CD14-positive monocyte (primary cell): ENCODE measurements around the gene ADCY7. TPM values are rescaled to one million over a fixed set of nuclear protein-coding genes. Genes with fewer than 3 reads are reported as not detected.
A peak's percentile ranks its signal among the peaks of the same experiment; 100 is the strongest.

ENCODE experiments used
- DNase-seq, 3 donors: peaks; one replicate each; pipeline ENCODE4 v3.0.0-alpha.2; 2011 to 2022
- H2AFZ ChIP-seq: 2 replicates; pipeline ENCODE4 v1.6.0; 2012; ENCODE audit warnings: mild to moderate bottlenecking, low read depth, low read length, inconsistent platforms; ENCODE audit not compliant: insufficient read depth, poor library complexity, severe bottlenecking
- H3K27ac ChIP-seq, 2 donors: 1 replicate in 1 of 2; 2 replicates in 1 of 2; pipeline ENCODE4 v1.5.1; 2012 to 2013; ENCODE audit warnings: low read length in 2 of 2, control low read depth in 1 of 2, inconsistent platforms in 1 of 2, low read depth in 1 of 2, mild to moderate bottlenecking in 1 of 2
- H3K27me3 ChIP-seq, 2 donors: one replicate each; pipeline versions ENCODE4 v1.6.0 to v1.6.1; 2011 to 2013; ENCODE audit warnings: low read length in 2 of 2; ENCODE audit not compliant: control insufficient read depth in 2 of 2, insufficient read depth in 2 of 2
- H3K36me3 ChIP-seq, 2 donors: replicated peaks in 1 of 2; 1 replicate in 1 of 2; 2 replicates in 1 of 2; pipeline versions ENCODE4 v1.5.1 to v1.6.1; 2012 to 2013; ENCODE audit warnings: low read length in 2 of 2, control low read depth in 1 of 2, inconsistent platforms in 1 of 2, mild to moderate bottlenecking in 1 of 2; ENCODE audit not compliant: insufficient read depth in 2 of 2, control insufficient read depth in 1 of 2
- H3K4me1 ChIP-seq, 2 donors: 1 replicate in 1 of 2; 2 replicates in 1 of 2; pipeline versions ENCODE4 v1.5.1 to v1.6.1; 2012 to 2013; ENCODE audit warnings: low read length in 2 of 2, control low read depth in 1 of 2, inconsistent platforms in 1 of 2, mild to moderate bottlenecking in 1 of 2, moderate library complexity in 1 of 2; ENCODE audit not compliant: insufficient read depth in 2 of 2, control insufficient read depth in 1 of 2
- H3K4me2 ChIP-seq: replicated peaks from 2 replicates; pipeline ENCODE3; 2012; ENCODE audit warnings: low read length, moderate library complexity, mild to moderate bottlenecking; ENCODE audit not compliant: poor library complexity, severe bottlenecking; ENCODE audit errors: extremely low read depth
- H3K4me3 ChIP-seq, 3 experiments: fragments of 200-600 bp in 1 of 3; sonication (generic) in 1 of 3; replicated peaks in 1 of 3; 1 replicate in 2 of 3; 2 replicates in 1 of 3; pipeline ENCODE4 v1.5.1; 2011 to 2013; ENCODE audit warnings: low read length in 3 of 3, mild to moderate bottlenecking in 3 of 3, control low read depth in 2 of 3, low read depth in 2 of 3, inconsistent platforms in 1 of 3, moderate library complexity in 1 of 3
- H3K79me2 ChIP-seq: 2 replicates; pipeline ENCODE4 v1.6.0; 2012; ENCODE audit warnings: mild to moderate bottlenecking, control low read depth, inconsistent platforms, low read length, moderate library complexity; ENCODE audit not compliant: insufficient read depth
- H3K9ac ChIP-seq: 2 replicates; pipeline ENCODE4 v1.6.0; 2017; ENCODE audit warnings: low read length, mild to moderate bottlenecking; ENCODE audit not compliant: insufficient read depth, poor library complexity, severe bottlenecking
- H3K9me3 ChIP-seq, 2 donors: replicated peaks in 1 of 2; 1 replicate in 1 of 2; 2 replicates in 1 of 2; pipeline versions ENCODE4 v1.5.1 to v1.6.1; 2012 to 2013; ENCODE audit warnings: low read length in 2 of 2, control low read depth in 1 of 2; ENCODE audit not compliant: control insufficient read depth in 1 of 2, insufficient read depth in 1 of 2
- H4K20me1 ChIP-seq: 2 replicates; pipeline ENCODE4 v1.6.0; 2012; ENCODE audit warnings: mild to moderate bottlenecking, low read length, control low read depth, moderate library complexity; ENCODE audit not compliant: insufficient read depth
- H3K27ac Mint-ChIP-seq, 7 donors: one replicate each; pipeline ENCODE4 v1.8.0; 2020; ENCODE audit warnings: mild to moderate bottlenecking in 7 of 7, mixed read lengths in 7 of 7, moderate library complexity in 6 of 7, inconsistent platforms in 2 of 7
- H3K27me3 Mint-ChIP-seq, 3 donors: one replicate each; pipeline ENCODE4 v1.8.0; 2021 to 2022; ENCODE audit warnings: low read depth in 3 of 3, mild to moderate bottlenecking in 3 of 3, mixed read lengths in 3 of 3, moderate library complexity in 3 of 3, inconsistent platforms in 1 of 3
- H3K36me3 Mint-ChIP-seq, 2 donors: one replicate each; pipeline ENCODE4 v1.8.0; 2020; ENCODE audit warnings: mixed read lengths in 2 of 2, inconsistent platforms in 1 of 2, mild to moderate bottlenecking in 1 of 2
- H3K4me1 Mint-ChIP-seq: one replicate; pipeline ENCODE4 v1.8.0; 2020; ENCODE audit warnings: mild to moderate bottlenecking, mixed read lengths
- H3K4me3 Mint-ChIP-seq, 2 donors: one replicate each; pipeline ENCODE4 v1.8.0; 2020; ENCODE audit warnings: mild to moderate bottlenecking in 2 of 2, mixed read lengths in 2 of 2, moderate library complexity in 1 of 2
- H3K9me3 Mint-ChIP-seq, 7 donors: one replicate each; pipeline ENCODE4 v1.8.0; 2020 to 2022; ENCODE audit warnings: mixed read lengths in 7 of 7, mild to moderate bottlenecking in 6 of 7, moderate library complexity in 6 of 7, inconsistent platforms in 2 of 7
- WGBS: methylation state at CpG from one replicate; pipeline ENCODE4 v1.1.5; 2013; ENCODE audit warnings: missing lambda C conversion rate; ENCODE audit not compliant: insufficient coverage; 5-methylcytosine and 5-hydroxymethylcytosine counted together
- intact Hi-C, 2 donors: fragments of 100-400 bp; cut with micrococcal nuclease; formaldehyde crosslinking; loops; one replicate each; pipeline versions ENCODE4 v1.15.0 to v1.15.1; 2023
- polyA plus RNA-seq, 3 donors: library from polyadenylated mRNA; depleted of rRNA in 1 of 3; unstranded in 2 of 3; stranded (reverse) in 1 of 3; fragments of 300-500 nt in 2 of 3; fragments of >200 nt in 1 of 3; fragmentation: Illumina TruSeq in 2 of 3; gene quantifications; 1 replicate in 2 of 3; 2 replicates in 1 of 3; pipeline ENCODE4 v1.2.3, GENCODE V29; 2012 to 2021
- TF ChIP-seq, protein P1 (sequence below): fragments of 200-600 bp; IDR thresholded peaks from one replicate; pipeline ENCODE4 v1.8.0; 2022; ENCODE audit warnings: antibody characterized with exemption, mild to moderate bottlenecking

ADCY7 gene
- polyA plus RNA-seq, 3 donors: 53.1 to 230 (median 91.5) TPM

- peak overlapping the region in 5 of 7 donors; percentile 27 to 93 (median 40) for H3K27ac Mint-ChIP-seq
- Histone ChIP-seq H3K9me3 (no peaks in the 10 kb centered on the region), H3K9ac (no peak overlapping the region), H3K4me3 (no peak overlapping the region), H3K79me2 (peaks cover 23% of the 10 kb centered on the region), H4K20me1 (peaks cover 99% of the 10 kb centered on the region), H3K27me3 (no peaks in the 10 kb centered on the region), H3K27ac (peak overlapping the region in 1 of 2 donors; percentile 80), H3K36me3 (peaks cover 92 to 100% of the 10 kb centered on the region in 2 donors), H3K4me1 (peaks cover 21 to 22% of the 10 kb centered on the region in 2 donors), H2AFZ (no peak overlapping the region), H3K4me2 (no peak overlapping the region)
- no peak for DNase-seq
- no peaks in the 10 kb centered on the region for H3K9me3 Mint-ChIP-seq
- TF ChIP-seq, protein P1, sequence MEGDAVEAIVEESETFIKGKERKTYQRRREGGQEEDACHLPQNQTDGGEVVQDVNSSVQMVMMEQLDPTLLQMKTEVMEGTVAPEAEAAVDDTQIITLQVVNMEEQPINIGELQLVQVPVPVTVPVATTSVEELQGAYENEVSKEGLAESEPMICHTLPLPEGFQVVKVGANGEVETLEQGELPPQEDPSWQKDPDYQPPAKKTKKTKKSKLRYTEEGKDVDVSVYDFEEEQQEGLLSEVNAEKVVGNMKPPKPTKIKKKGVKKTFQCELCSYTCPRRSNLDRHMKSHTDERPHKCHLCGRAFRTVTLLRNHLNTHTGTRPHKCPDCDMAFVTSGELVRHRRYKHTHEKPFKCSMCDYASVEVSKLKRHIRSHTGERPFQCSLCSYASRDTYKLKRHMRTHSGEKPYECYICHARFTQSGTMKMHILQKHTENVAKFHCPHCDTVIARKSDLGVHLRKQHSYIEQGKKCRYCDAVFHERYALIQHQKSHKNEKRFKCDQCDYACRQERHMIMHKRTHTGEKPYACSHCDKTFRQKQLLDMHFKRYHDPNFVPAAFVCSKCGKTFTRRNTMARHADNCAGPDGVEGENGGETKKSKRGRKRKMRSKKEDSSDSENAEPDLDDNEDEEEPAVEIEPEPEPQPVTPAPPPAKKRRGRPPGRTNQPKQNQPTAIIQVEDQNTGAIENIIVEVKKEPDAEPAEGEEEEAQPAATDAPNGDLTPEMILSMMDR: no peak
- peaks cover 26% of the 10 kb centered on the region for H3K4me1 Mint-ChIP-seq
- no peaks in the 10 kb centered on the region for H3K27me3 Mint-ChIP-seq
- H3K36me3 Mint-ChIP-seq: peaks cover 89 to 96% of the 10 kb centered on the region in 2 donors
- H3K4me3 Mint-ChIP-seq: no peak overlapping the region
- intact Hi-C loops: no loop called here
- 97% methylated on average over 8 of the region's 12 CpGs for WGBS
Observed at GRCh38 chr16:50316102-50316847, 49.9 kb downstream of the ADCY7 start.

- Histone ChIP-seq H3K9ac (no peak overlapping the region), H3K4me1 (peaks cover 21 to 22% of the 10 kb centered on the region in 2 donors), H3K4me3 (no peak overlapping the region), H3K27ac (peak overlapping the region in 1 of 2 donors; percentile 80), H3K4me2 (no peak overlapping the region), H3K36me3 (peaks cover 91 to 100% of the 10 kb centered on the region in 2 donors), H3K79me2 (peaks cover 23% of the 10 kb centered on the region), H4K20me1 (peaks cover 99% of the 10 kb centered on the region), H3K27me3 (no peaks in the 10 kb centered on the region), H3K9me3 (no peaks in the 10 kb centered on the region), H2AFZ (no peak overlapping the region)
- no peak for DNase-seq
- intact Hi-C loops: no loop called here
- H3K9me3 Mint-ChIP-seq: no peaks in the 10 kb centered on the region
- H3K36me3 Mint-ChIP-seq: peaks cover 89 to 96% of the 10 kb centered on the region in 2 donors
- TF ChIP-seq, protein P1: no peak
- H3K4me3 Mint-ChIP-seq: no peak overlapping the region
- H3K4me1 Mint-ChIP-seq: peaks cover 26% of the 10 kb centered on the region
- H3K27ac Mint-ChIP-seq: peak overlapping the region in 3 of 7 donors; percentile 10 to 57 (median 14)
- 100% methylated on average over 7 of the region's 10 CpGs for WGBS
- no peaks in the 10 kb centered on the region for H3K27me3 Mint-ChIP-seq
Observed at GRCh38 chr16:50316848-50317630, 50.7 kb downstream of the ADCY7 start.
